GM12801 (cell line): ENCODE measurements around the gene RNF187.

Source experiments
- TF ChIP-seq, protein P1 (sequence below): IDR thresholded peaks from one replicate; pipeline ENCODE4 v1.5.1; 2011; ENCODE audit warnings: control low read depth; ENCODE audit not compliant: insufficient read length; ENCODE audit errors: extremely low read depth

Gene RNF187

DNA sequence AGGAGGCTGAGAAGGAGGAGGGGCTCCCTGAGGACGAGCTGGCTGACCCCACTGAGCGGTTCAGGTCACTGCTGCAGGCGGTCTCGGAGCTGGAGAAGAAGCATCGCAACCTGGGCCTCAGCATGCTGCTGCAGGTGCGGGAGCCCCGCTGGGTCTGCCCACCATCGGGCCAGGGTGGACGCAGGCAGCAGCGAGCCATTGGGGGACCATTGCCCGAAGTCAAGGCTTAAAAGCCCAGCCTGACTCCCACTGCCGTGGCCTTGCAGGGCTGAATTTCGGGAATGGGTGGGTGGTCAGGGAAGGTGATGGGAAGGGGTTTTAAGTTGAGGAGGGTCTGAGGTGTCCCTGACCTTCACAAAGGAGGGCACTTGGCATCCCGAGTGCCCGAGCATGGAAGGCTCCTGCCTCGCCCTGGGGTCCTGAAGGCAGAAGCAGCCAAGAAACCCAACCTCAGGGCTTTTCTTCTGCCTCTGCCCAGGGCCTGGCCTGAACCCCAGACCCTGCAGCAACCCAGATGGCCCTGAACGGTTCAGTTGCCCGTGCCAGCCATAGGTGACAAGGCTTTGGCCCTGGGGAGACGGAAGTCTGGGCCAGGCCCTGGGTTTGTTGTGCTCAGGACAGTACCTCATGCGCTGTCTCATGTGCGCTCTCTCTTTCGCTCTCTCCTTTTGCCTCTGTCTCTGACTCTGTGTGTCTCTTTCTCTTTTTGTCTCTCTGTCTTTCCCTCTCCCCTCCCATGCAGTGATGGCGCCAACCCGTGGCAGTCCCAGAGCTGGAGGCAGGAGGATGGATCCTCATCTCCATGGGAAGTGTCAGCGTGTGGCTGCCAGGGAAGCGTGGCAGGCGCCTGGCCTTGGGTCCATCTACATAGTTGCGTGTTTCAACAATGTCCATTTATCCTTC lies 6.2 kb downstream of the RNF187 start:
- TF ChIP-seq, protein P1, sequence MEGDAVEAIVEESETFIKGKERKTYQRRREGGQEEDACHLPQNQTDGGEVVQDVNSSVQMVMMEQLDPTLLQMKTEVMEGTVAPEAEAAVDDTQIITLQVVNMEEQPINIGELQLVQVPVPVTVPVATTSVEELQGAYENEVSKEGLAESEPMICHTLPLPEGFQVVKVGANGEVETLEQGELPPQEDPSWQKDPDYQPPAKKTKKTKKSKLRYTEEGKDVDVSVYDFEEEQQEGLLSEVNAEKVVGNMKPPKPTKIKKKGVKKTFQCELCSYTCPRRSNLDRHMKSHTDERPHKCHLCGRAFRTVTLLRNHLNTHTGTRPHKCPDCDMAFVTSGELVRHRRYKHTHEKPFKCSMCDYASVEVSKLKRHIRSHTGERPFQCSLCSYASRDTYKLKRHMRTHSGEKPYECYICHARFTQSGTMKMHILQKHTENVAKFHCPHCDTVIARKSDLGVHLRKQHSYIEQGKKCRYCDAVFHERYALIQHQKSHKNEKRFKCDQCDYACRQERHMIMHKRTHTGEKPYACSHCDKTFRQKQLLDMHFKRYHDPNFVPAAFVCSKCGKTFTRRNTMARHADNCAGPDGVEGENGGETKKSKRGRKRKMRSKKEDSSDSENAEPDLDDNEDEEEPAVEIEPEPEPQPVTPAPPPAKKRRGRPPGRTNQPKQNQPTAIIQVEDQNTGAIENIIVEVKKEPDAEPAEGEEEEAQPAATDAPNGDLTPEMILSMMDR = no peak

DNA sequence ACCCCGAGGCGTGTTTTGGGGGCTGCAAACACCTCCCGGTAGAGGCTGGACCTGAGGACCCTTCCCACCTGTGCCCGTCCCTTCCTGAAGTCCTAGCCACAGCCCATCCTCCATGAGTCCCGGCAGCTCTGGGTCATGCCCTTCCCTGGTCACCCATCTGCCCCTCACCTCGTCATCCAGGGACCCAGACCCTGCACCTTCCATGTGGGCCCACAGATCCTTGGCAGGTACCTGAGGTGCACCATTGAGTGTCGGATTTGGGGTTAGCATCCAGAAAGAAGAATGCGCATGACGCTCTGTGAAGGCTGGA lies 6.8 kb downstream of the RNF187 start:
- TF ChIP-seq, protein P1 = no peak

DNA sequence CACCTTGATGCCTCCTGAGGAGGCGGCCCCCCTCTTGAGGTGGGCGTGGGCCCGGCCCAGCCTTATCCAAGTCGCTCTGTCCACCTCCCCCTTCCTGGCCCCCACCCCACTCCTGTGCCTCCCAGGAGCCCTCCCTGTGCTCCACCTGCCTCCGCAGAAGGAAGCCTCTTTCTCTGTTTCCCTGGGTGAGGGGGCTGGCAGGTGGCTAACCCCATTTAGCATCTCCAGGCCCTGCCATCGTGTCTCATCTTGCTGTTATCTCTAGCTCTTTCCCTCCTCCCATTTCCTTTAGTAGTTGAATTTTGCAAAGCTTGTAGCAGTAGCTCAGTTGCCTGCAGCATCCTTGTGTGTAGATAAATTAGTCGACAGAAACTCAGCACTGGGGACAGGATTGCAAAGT lies 7.2 kb downstream of the RNF187 start:
- TF ChIP-seq, protein P1 = no peak

DNA sequence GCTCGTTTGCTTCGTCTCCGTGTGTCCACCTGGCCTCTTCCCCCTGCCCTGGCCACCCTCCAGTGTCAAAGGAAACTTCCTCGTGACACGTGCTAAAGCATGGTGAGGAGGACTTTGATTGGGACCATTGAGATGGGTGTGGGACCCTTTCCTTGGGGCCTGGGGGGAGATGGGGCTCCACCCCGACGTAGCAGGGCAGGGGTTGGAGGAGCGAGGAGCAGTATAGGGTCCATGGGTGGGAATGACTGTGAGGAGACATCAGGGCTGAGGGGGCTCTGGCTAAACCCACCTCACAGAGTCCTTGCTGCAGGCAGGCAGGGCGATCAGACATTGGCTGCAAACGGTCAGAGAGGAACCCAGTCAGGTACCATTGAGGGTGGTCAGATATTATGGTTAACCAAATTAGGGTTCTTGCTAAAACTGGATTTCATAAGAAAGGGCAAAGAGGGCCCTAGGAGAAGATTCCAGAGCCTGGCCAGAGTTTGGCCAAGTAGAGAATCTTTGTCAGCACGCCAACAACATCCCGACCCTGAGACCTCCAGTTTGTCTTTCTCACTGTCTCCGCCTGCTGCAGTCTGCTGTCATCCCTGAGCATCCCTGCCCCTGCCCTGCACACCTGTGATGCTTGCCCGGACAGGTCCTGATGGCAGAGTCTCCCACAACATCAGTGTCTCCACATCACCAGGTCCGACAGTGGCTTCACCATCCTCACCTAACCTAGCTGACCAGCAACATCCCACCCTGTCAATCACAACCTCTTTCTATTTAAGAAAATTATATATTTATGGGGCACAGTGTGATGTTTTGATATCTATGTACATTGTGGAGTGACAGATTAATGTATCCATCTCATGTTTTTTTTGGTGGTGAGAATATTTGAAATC lies 8.0 kb downstream of the RNF187 start:
- TF ChIP-seq, protein P1 = no peak

DNA sequence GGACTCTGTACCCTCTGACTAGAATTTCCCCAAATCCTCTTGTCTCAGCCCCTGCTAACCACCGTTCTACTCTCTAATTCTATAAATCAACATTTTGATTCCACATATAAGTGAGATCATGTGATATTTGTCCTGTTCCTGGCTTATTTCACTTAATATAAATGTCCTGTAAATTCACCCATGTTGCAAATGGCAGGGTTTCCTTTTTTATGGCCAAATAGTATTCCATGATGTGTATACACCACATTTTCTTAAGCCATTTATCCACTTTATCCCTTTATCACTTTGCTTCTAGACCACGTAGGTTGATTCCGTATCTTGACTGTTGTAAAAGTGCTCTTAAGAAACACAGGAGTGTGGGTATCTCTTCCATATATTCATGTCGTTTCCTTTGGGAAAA lies 8.9 kb downstream of the RNF187 start:
- TF ChIP-seq, protein P1 = no peak

DNA sequence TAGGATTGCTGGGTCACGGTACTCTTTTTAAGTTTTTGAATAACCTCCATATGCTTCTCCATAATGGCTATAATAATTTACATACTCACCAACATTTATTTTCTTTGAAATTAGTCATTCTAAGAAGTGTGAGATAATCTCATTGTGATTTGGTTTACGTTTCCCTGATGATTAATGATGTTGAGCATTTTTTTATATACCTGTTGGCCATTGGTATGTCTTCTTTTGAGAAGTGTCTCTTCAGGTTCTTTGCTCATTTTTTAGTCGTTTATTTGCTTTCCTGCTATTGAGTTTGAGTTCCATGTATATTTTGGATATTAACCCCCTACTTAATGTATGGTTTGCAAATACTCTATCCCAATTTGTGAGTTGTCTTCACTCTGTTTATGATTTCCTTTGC lies 9.3 kb downstream of the RNF187 start:
- TF ChIP-seq, protein P1 = no peak

DNA sequence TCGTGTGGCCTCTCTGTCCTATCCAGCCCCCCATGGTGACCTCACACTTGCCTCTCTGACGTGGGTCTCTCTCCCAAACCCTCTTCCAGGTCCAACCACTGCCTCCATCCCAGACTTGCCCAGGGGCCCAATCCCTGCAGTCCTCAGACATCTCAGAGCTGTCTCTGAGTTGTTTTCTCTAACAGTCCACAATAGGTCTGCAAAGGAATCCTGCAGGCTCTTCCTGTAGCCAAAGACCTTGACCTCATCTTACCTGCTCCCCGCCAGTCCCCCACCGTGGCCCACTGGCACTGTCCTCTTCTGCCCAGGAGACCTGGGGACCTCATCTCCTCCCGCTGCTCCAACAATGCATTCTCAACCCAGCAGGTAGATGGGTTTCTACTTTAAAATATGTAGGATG lies 10.0 kb downstream of the RNF187 start:
- TF ChIP-seq, protein P1 = no peak
